ENCODE data around the gene OGFR. TPM values are rescaled to one million over a fixed set of nuclear protein-coding genes. Genes with fewer than 3 reads are reported as not detected.

The OGFR gene
- total RNA-seq, 1 experiment from 2014 or later, result 84.7 TPM

GRCh38 chr20:62797671-62798532, 6.7 kb upstream of the OGFR start:
- no peaks in the 10 kb centered on the region for H3K27me3 ChIP-seq (replicated peaks; ENCODE audit: control insufficient read depth, insufficient read depth, low read length)
- H3K4me3 Mint-ChIP-seq (ENCODE audit: unreplicated experiment), result peak overlapping the region; percentile 80
- H3K27ac Mint-ChIP-seq (ENCODE audit: unreplicated experiment), result peak overlapping the region; percentile 17
- BruUV-seq (replicated peaks), result no TSS peak
- intact Hi-C loops (cut with micrococcal nuclease; ENCODE audit: unreplicated experiment), result loop anchor here (10.0 kb wide), 1 partner anchor 493 kb away; the partner anchor contains the start of gene ADRM1
- DNase-seq, result no peak
- no peaks in the 10 kb centered on the region for H3K9me3 ChIP-seq
- CTCF ChIA-PET, result interaction anchor here (0.6 to 0.8 kb wide), 2 partner anchors 91 to 1183 kb away, joined by 3 to 4 read pairs; no protein-coding TSS in a partner anchor
- H3K36me3 Mint-ChIP-seq (ENCODE audit: insufficient read depth, unreplicated experiment), result peaks cover 83% of the 10 kb centered on the region
- H3K4me3 ChIP-seq (ENCODE audit: low read depth, low read length), result no peak overlapping the region
- H3K36me3 ChIP-seq (ENCODE audit: control insufficient read depth, insufficient read depth, low read length), result peaks cover 9% of the 10 kb centered on the region
- no peaks in the 10 kb centered on the region for H3K9me3 Mint-ChIP-seq (ENCODE audit: unreplicated experiment)
- TF ChIP-seq CTCF (IDR thresholded peaks at IDR 0.05; ENCODE audit: insufficient read depth in 1 of 2, low read depth in 1 of 2, low read length in 1 of 2, severe bottlenecking in 1 of 2, unreplicated experiment in 1 of 2), result no peak
- peaks cover 15% of the 10 kb centered on the region for H3K4me1 Mint-ChIP-seq (ENCODE audit: low read depth, unreplicated experiment)
- POLR2A ChIA-PET, result interaction anchor here (0.6 kb wide), 1 partner anchor 57 kb away, joined by 3 read pairs; no protein-coding TSS in a partner anchor
- H3K27me3 Mint-ChIP-seq (ENCODE audit: insufficient read depth, unreplicated experiment), result no peaks in the 10 kb centered on the region
- peaks cover 21% of the 10 kb centered on the region for H3K4me1 ChIP-seq

GRCh38 chr20:62799036-62799435, 5.6 kb upstream of the OGFR start:
- H3K9me3 ChIP-seq, result no peaks in the 10 kb centered on the region
- no TSS peak for BruUV-seq (replicated peaks)
- TF ChIP-seq CTCF (IDR thresholded peaks at IDR 0.05; ENCODE audit: insufficient read depth in 1 of 2, low read depth in 1 of 2, low read length in 1 of 2, severe bottlenecking in 1 of 2, unreplicated experiment in 1 of 2), result no peak
- H3K27ac Mint-ChIP-seq (ENCODE audit: unreplicated experiment), result no peak overlapping the region
- H3K9me3 Mint-ChIP-seq (ENCODE audit: unreplicated experiment), result no peaks in the 10 kb centered on the region
- peaks cover 83% of the 10 kb centered on the region for H3K36me3 Mint-ChIP-seq (ENCODE audit: insufficient read depth, unreplicated experiment)
- intact Hi-C loops (cut with micrococcal nuclease; ENCODE audit: unreplicated experiment), result loop anchor here (10.0 kb wide), 1 partner anchor 494 kb away; the partner anchor contains the start of gene ADRM1
- H3K4me1 Mint-ChIP-seq (ENCODE audit: low read depth, unreplicated experiment), result peaks cover 15% of the 10 kb centered on the region
- H3K4me3 Mint-ChIP-seq (ENCODE audit: unreplicated experiment), result no peak overlapping the region
- no peaks in the 10 kb centered on the region for H3K27me3 ChIP-seq (replicated peaks; ENCODE audit: control insufficient read depth, insufficient read depth, low read length)
- ChIA-PET CTCF (interaction anchor here (0.6 kb wide), 1 partner anchor 413 kb away, joined by 3 read pairs; no protein-coding TSS in a partner anchor), POLR2A (no interaction called here)
- no peak overlapping the region for H3K4me3 ChIP-seq (ENCODE audit: low read depth, low read length)
- no peaks in the 10 kb centered on the region for H3K27me3 Mint-ChIP-seq (ENCODE audit: insufficient read depth, unreplicated experiment)
- H3K36me3 ChIP-seq (ENCODE audit: control insufficient read depth, insufficient read depth, low read length), result peaks cover 9% of the 10 kb centered on the region
- peaks cover 16% of the 10 kb centered on the region for H3K4me1 ChIP-seq
- no peak for DNase-seq

GRCh38 chr20:62799459-62799858, 5.2 kb upstream of the OGFR start:
- intact Hi-C loops (cut with micrococcal nuclease; ENCODE audit: unreplicated experiment), result loop anchor here (10.0 kb wide), 1 partner anchor 495 kb away; the partner anchor contains the start of gene ADRM1
- TSS peak; percentile 30 for BruUV-seq (replicated peaks)

More at GRCh38 chr20:62799459-62799858, 5.2 kb upstream of the OGFR start:
- POLR2A ChIA-PET, result no interaction called here
- Mint-ChIP-seq H3K27ac (ENCODE audit: unreplicated experiment) (no peak overlapping the region), H3K9me3 (ENCODE audit: unreplicated experiment) (no peaks in the 10 kb centered on the region), H3K36me3 (ENCODE audit: insufficient read depth, unreplicated experiment) (peaks cover 83% of the 10 kb centered on the region), H3K4me3 (ENCODE audit: unreplicated experiment) (no peak overlapping the region), H3K27me3 (ENCODE audit: insufficient read depth, unreplicated experiment) (no peaks in the 10 kb centered on the region), H3K4me1 (ENCODE audit: low read depth, unreplicated experiment) (peaks cover 15% of the 10 kb centered on the region)
- Histone ChIP-seq H3K27me3 (replicated peaks; ENCODE audit: control insufficient read depth, insufficient read depth, low read length) (no peaks in the 10 kb centered on the region), H3K4me1 (peaks cover 16% of the 10 kb centered on the region), H3K36me3 (ENCODE audit: control insufficient read depth, insufficient read depth, low read length) (peaks cover 9% of the 10 kb centered on the region), H3K4me3 (ENCODE audit: low read depth, low read length) (no peak overlapping the region), H3K9me3 (no peaks in the 10 kb centered on the region)
- no peak for DNase-seq
- CTCF ChIA-PET, result interaction anchor here (0.6 kb wide), 1 partner anchor 413 kb away, joined by 3 read pairs; no protein-coding TSS in a partner anchor
- no peak for TF ChIP-seq CTCF (IDR thresholded peaks at IDR 0.05; ENCODE audit: insufficient read depth in 1 of 2, low read depth in 1 of 2, low read length in 1 of 2, severe bottlenecking in 1 of 2, unreplicated experiment in 1 of 2)

Data from Caco-2 (cell line).